Keratinocyte (primary cell): ENCODE data around the gene CLCN7. TPM values are rescaled to one million over a fixed set of nuclear protein-coding genes. Genes with fewer than 3 reads are reported as not detected.

Experiments
- DNase-seq: peaks from one replicate; pipeline ENCODE4 v3.0.0-alpha.2; 2011; ENCODE audit warnings: low read depth, missing footprints, low spot score
- FAIRE-seq: peaks from 2 replicates; lab custom pipeline; 2011; peaks lifted over from hg19 to GRCh38; lab: Jason Lieb, UNC
- H2AFZ ChIP-seq: 2 replicates; pipeline ENCODE4 v1.6.0; 2012; ENCODE audit warnings: low read length, control low read depth, inconsistent platforms; ENCODE audit not compliant: control insufficient read depth
- H3K27ac ChIP-seq: 2 replicates; pipeline ENCODE4 v1.5.1; 2011; ENCODE audit warnings: low read length; ENCODE audit not compliant: control insufficient read depth, insufficient read depth
- H3K27me3 ChIP-seq: 3 replicates; pipeline ENCODE4 v1.6.0; 2011; ENCODE audit warnings: low read length; ENCODE audit not compliant: control insufficient read depth, insufficient read depth; ENCODE audit errors: extremely low read depth
- H3K36me3 ChIP-seq, 2 experiments: 2 replicates in 1 of 2; 3 replicates in 1 of 2; pipeline ENCODE4 v1.5.1; 2011; ENCODE audit warnings: low read length in 2 of 2, mild to moderate bottlenecking in 1 of 2; ENCODE audit not compliant: control insufficient read depth in 2 of 2, insufficient read depth in 2 of 2; ENCODE audit errors: extremely low read depth in 1 of 2
- H3K4me1 ChIP-seq: 3 replicates; pipeline ENCODE4 v1.5.1; 2011; ENCODE audit warnings: low read length; ENCODE audit not compliant: control insufficient read depth, insufficient read depth; ENCODE audit errors: extremely low read depth
- H3K4me2 ChIP-seq: 3 replicates; pipeline ENCODE4 v1.6.0; 2011; ENCODE audit warnings: low read depth, low read length; ENCODE audit not compliant: control insufficient read depth, insufficient read depth; ENCODE audit errors: extremely low read depth
- H3K4me3 ChIP-seq, 3 experiments: fragments of 200-600 bp in 1 of 3; sonication (generic) in 1 of 3; 2 replicates in 2 of 3; 3 replicates in 1 of 3; pipeline ENCODE4 v1.5.1; 2011 to 2016; ENCODE audit warnings: low read length in 3 of 3, mild to moderate bottlenecking in 3 of 3, control low read depth in 2 of 3, inconsistent platforms in 1 of 3, low read depth in 1 of 3, mixed read lengths in 1 of 3, mixed run types in 1 of 3, moderate library complexity in 1 of 3; ENCODE audit not compliant: control insufficient read depth in 2 of 3, insufficient read depth in 2 of 3; ENCODE audit errors: extremely low read depth in 1 of 3
- H3K79me2 ChIP-seq: 2 replicates; pipeline ENCODE4 v1.6.0; 2012; ENCODE audit warnings: low read length; ENCODE audit not compliant: control insufficient read depth, insufficient read depth
- H3K9ac ChIP-seq: 3 replicates; pipeline ENCODE4 v1.6.0; 2011; ENCODE audit warnings: low read length; ENCODE audit not compliant: control insufficient read depth, insufficient read depth; ENCODE audit errors: extremely low read depth
- H3K9me1 ChIP-seq: 3 replicates; pipeline ENCODE4 v1.6.0; 2011; ENCODE audit warnings: low read length; ENCODE audit not compliant: control insufficient read depth, insufficient read depth; ENCODE audit errors: extremely low read depth
- H3K9me3 ChIP-seq: 2 replicates; pipeline ENCODE4 v1.5.1; 2012; ENCODE audit warnings: low read depth, low read length; ENCODE audit not compliant: control insufficient read depth
- H4K20me1 ChIP-seq: 3 replicates; pipeline ENCODE4 v1.6.0; 2011; ENCODE audit warnings: low read length; ENCODE audit not compliant: control insufficient read depth, insufficient read depth; ENCODE audit errors: extremely low read depth
- EZH2 ChIP-seq: IDR thresholded peaks from one replicate; pipeline ENCODE4 v1.6.1; 2012; ENCODE audit warnings: inconsistent platforms, mild to moderate bottlenecking, low read length, moderate library complexity
- dilution Hi-C: fragments of 300-500 bp; cut with MboI; formaldehyde crosslinking; loops from one replicate; pipeline ENCODE4 v1.7.0; 2020; ENCODE audit warnings: low sequenced_read_pairs; ENCODE audit not compliant: extremely low pct_ligation_motif_present
- polyA plus RNA-seq, 5 experiments: library from polyadenylated mRNA; depleted of rRNA in 3 of 5; stranded (reverse) in 3 of 5; stranded (forward) in 1 of 5; unstranded in 1 of 5; fragments of >200 nt; gene quantifications; 1 replicate in 1 of 5; 2 replicates in 3 of 5; 3 replicates in 1 of 5; pipeline versions ENCODE4 v1.2.1 to v1.2.3, GENCODE V29; 2011 to 2012; ENCODE audit warnings: missing spikeins in 2 of 5, low read depth in 1 of 5, low replicate concordance in 1 of 5
- TF ChIP-seq, protein P1 (sequence below), 3 experiments: IDR thresholded peaks in 1 of 3; conservative IDR thresholded peaks in 1 of 3; optimal IDR thresholded peaks in 1 of 3; 2 replicates in 2 of 3; 3 replicates in 1 of 3; pipeline versions ENCODE3 to v1.5.1; 2011; ENCODE audit warnings: low read length in 3 of 3, mild to moderate bottlenecking in 3 of 3, moderate library complexity in 2 of 3, control low read depth in 1 of 3, inconsistent platforms in 1 of 3; ENCODE audit not compliant: insufficient read depth in 2 of 3; ENCODE audit errors: extremely low read depth in 1 of 3

The CLCN7 gene
- polyA plus RNA-seq, 1 donor (not counting 4 experiments of a cell fraction or from before 2014, with no cell fraction given): 13.3 TPM

DNA sequence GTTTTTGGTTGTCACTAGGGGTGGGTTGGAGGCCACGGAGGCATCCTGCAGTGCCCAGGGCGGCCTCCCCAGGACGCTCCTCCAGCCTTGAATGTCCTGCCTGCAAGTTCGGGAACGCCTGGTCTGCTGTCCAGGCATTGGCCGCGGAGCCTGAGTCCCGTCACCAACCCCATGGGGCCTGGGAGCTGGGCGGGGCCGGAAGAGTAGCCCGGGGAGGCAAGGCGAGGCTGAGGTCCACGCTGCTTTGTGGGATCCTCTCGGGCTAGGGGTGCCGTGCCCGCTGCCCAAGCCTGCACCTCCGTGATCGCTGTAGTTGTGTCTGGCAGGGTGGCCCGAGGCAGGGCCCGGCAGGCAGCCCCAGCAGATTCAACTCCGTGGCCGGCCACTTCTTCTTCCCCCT lies 31.1 kb upstream of the CLCN7 start:
- FAIRE-seq: no peak
- H3K9me3 ChIP-seq: no peaks in the 10 kb centered on the region
- dilution Hi-C loops: no loop called here

GRCh38 chr16:1505073-1505844 lies 30.4 kb upstream of the CLCN7 start:
- TF ChIP-seq EZH2: no peak
- TF ChIP-seq, protein P1, sequence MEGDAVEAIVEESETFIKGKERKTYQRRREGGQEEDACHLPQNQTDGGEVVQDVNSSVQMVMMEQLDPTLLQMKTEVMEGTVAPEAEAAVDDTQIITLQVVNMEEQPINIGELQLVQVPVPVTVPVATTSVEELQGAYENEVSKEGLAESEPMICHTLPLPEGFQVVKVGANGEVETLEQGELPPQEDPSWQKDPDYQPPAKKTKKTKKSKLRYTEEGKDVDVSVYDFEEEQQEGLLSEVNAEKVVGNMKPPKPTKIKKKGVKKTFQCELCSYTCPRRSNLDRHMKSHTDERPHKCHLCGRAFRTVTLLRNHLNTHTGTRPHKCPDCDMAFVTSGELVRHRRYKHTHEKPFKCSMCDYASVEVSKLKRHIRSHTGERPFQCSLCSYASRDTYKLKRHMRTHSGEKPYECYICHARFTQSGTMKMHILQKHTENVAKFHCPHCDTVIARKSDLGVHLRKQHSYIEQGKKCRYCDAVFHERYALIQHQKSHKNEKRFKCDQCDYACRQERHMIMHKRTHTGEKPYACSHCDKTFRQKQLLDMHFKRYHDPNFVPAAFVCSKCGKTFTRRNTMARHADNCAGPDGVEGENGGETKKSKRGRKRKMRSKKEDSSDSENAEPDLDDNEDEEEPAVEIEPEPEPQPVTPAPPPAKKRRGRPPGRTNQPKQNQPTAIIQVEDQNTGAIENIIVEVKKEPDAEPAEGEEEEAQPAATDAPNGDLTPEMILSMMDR (optimal IDR thresholded peaks at IDR 0.05 in 1 of 3, IDR thresholded peaks at IDR 0.05 in 1 of 3, conservative IDR thresholded peaks at IDR 0.05 in 1 of 3; ENCODE audit: extremely low read depth in 1 of 3, insufficient read depth in 2 of 3, low read length in 3 of 3): no peak
- Histone ChIP-seq H3K4me2 (no peak overlapping the region), H2AFZ (no peak overlapping the region), H3K4me1 (no peaks in the 10 kb centered on the region), H3K9me1 (no peaks in the 10 kb centered on the region), H3K79me2 (no peaks in the 10 kb centered on the region), H3K9me3 (no peaks in the 10 kb centered on the region), H3K27ac (no peak overlapping the region), H3K27me3 (no peaks in the 10 kb centered on the region), H3K9ac (no peak overlapping the region), H3K36me3 (peaks cover 7 to 13% of the 10 kb centered on the region in 2 experiments), H4K20me1 (no peaks in the 10 kb centered on the region), H3K4me3 (no peak overlapping the region)
- DNase-seq: no peak
- FAIRE-seq: no peak
- dilution Hi-C loops: no loop called here

More for the DNA sequence above, 31.1 kb upstream of the CLCN7 start:
- H3K9ac ChIP-seq: no peak overlapping the region
- DNase-seq: no peak
- H3K4me3 ChIP-seq: no peak overlapping the region
- H3K4me2 ChIP-seq: no peak overlapping the region
- H3K27me3 ChIP-seq: no peaks in the 10 kb centered on the region
- H3K27ac ChIP-seq: no peak overlapping the region
- no peaks in the 10 kb centered on the region for H4K20me1 ChIP-seq
- H2AFZ ChIP-seq: no peak overlapping the region
- H3K9me1 ChIP-seq: no peaks in the 10 kb centered on the region
- H3K79me2 ChIP-seq: no peaks in the 10 kb centered on the region
- peaks cover 7 to 12% of the 10 kb centered on the region in 2 experiments for H3K36me3 ChIP-seq
- TF ChIP-seq EZH2: no peak
- TF ChIP-seq, protein P1 (optimal IDR thresholded peaks at IDR 0.05 in 1 of 3, IDR thresholded peaks at IDR 0.05 in 1 of 3, conservative IDR thresholded peaks at IDR 0.05 in 1 of 3; ENCODE audit: extremely low read depth in 1 of 3, insufficient read depth in 2 of 3, low read length in 3 of 3): no peak
- H3K4me1 ChIP-seq: no peaks in the 10 kb centered on the region
